ENCODE data around the gene SETD2. TPM values are rescaled to one million over a fixed set of nuclear protein-coding genes. Genes with fewer than 3 reads are reported as not detected.

Gene SETD2
- total and polyA plus RNA-seq, 2 of the 8 experiments (the other 6 are each of a cell fraction or from before 2014, with no cell fraction given), result 15.7 to 46.3 TPM

DNA sequence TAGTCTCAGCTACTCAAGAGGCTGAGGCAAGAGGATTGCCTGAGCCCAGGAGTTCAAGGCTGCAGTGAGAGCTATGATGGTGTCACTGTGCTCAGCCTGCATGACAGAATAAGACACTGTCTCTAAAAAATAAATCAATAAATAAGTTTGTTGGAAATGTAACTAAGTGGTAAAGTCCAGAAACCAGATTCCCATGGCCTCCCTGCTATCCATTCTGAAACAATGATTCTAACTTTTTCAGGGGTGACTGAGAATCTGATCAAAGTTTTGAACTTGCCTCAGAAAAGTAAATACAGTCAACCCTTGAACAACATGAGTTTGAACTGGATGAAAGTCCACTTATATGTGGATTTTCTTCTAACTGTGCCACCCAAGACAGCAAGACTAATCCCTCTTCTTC, 98.2 kb downstream of the SETD2 start (continued):
- TF ChIP-seq, protein P1, sequence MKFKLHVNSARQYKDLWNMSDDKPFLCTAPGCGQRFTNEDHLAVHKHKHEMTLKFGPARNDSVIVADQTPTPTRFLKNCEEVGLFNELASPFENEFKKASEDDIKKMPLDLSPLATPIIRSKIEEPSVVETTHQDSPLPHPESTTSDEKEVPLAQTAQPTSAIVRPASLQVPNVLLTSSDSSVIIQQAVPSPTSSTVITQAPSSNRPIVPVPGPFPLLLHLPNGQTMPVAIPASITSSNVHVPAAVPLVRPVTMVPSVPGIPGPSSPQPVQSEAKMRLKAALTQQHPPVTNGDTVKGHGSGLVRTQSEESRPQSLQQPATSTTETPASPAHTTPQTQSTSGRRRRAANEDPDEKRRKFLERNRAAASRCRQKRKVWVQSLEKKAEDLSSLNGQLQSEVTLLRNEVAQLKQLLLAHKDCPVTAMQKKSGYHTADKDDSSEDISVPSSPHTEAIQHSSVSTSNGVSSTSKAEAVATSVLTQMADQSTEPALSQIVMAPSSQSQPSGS (IDR thresholded peaks at IDR 0.05; ENCODE audit: low read length), result no peak
- TF ChIP-seq KDM5A (IDR thresholded peaks at IDR 0.05; ENCODE audit: low read length), result no peak
- TF ChIP-seq RFX5 (IDR thresholded peaks at IDR 0.05; ENCODE audit: borderline replicate concordance, low read depth, low read length), result no peak
- no peak for TF ChIP-seq PHF8 (conservative IDR thresholded peaks at IDR 0.05; ENCODE audit: low read depth, low read length)
- TF ChIP-seq POLR2A (IDR thresholded peaks at IDR 0.05; ENCODE audit: control extremely low read depth in 1 of 2, low read depth in 2 of 2, low read length in 2 of 2), result no peak

All from H1 (cell line).